MG63 (cell line): Measurements from ENCODE around the gene SNX27. TPM values are rescaled to one million over a fixed set of nuclear protein-coding genes. Genes with fewer than 3 reads are reported as not detected.

Experiments
- total RNA-seq: library from RNA; depleted of rRNA; stranded (reverse); fragments of >200 nt; shearing (Covaris generic); gene quantifications from 2 replicates; pipeline ENCODE4 v1.2.3, GENCODE V29; 2014; ENCODE audit warnings: low replicate concordance; rRNA removed

The SNX27 gene
- total RNA-seq, 1 experiment from 2014 or later: 17.1 TPM

Other genes starting within 250 kb of the SNX27 start
- gene SELENBP1, start 239.3 kb upstream of the SNX27 start, total RNA-seq: 6.0 and 10.2 TPM in 2 replicates
- 609 and 703 TPM in 2 replicates for gene PSMB4, start 212.5 kb upstream of the SNX27 start, total RNA-seq
- 4.2 and 5.7 TPM in 2 replicates for gene POGZ, start 152.6 kb upstream of the SNX27 start, total RNA-seq
- gene CGN, start 100.7 kb upstream of the SNX27 start, total RNA-seq: 0.05 TPM in 1 of 2 replicates, not detected in the other
- gene TUFT1, start 71.7 kb upstream of the SNX27 start, total RNA-seq: 18.8 and 19.8 TPM in 2 replicates
- gene CELF3, start 104.8 kb downstream of the SNX27 start, total RNA-seq: not detected in 2 replicates
- not detected in 2 replicates for gene RIIAD1, start 109.5 kb downstream of the SNX27 start, total RNA-seq
- 121 and 167 TPM in 2 replicates for gene MRPL9, start 151.4 kb downstream of the SNX27 start, total RNA-seq
- gene TDRKH, start 178.4 kb downstream of the SNX27 start, total RNA-seq: 14.1 and 23.5 TPM in 2 replicates
- gene LINGO4, start 193.4 kb downstream of the SNX27 start, total RNA-seq: not detected in 2 replicates
- 0.63 TPM in 1 of 2 replicates, not detected in the other for gene RORC, start 219.8 kb downstream of the SNX27 start, total RNA-seq
- gene C2CD4D, start 227.8 kb downstream of the SNX27 start, total RNA-seq: not detected in 2 replicates
- gene THEM5, start 241.7 kb downstream of the SNX27 start, total RNA-seq: not detected in 2 replicates